Liver (tissue), 9 donors: Measurements from ENCODE around the gene MERTK. TPM values are rescaled to one million over a fixed set of nuclear protein-coding genes. Genes with fewer than 3 reads are reported as not detected.

Experiments
- DNase-seq: peaks from one replicate; pipeline ENCODE4 v3.0.0-alpha.2; 2017; ENCODE audit warnings: low spot score
- H3K27ac ChIP-seq, 2 donors: one replicate each; pipeline ENCODE4 v1.7.0; 2013; ENCODE audit warnings: inconsistent platforms in 2 of 2, low read length in 2 of 2, control low read depth in 1 of 2, low read depth in 1 of 2, mild to moderate bottlenecking in 1 of 2
- H3K27me3 ChIP-seq, 4 donors: one replicate each; pipeline versions ENCODE4 v1.6.1 to v1.7.0; 2013; ENCODE audit warnings: low read length in 3 of 4, inconsistent platforms in 1 of 4, mild to moderate bottlenecking in 1 of 4, moderate library complexity in 1 of 4; ENCODE audit not compliant: control insufficient read depth in 4 of 4, insufficient read depth in 4 of 4
- H3K36me3 ChIP-seq, 4 donors: one replicate each; pipeline versions ENCODE4 v1.6.1 to v1.7.0; 2013; ENCODE audit warnings: low read length in 3 of 4, mild to moderate bottlenecking in 3 of 4, low read depth in 1 of 4, moderate library complexity in 1 of 4; ENCODE audit not compliant: control insufficient read depth in 4 of 4, insufficient read depth in 3 of 4
- H3K4me1 ChIP-seq, 4 donors: one replicate each; pipeline versions ENCODE4 v1.6.1 to v1.7.0; 2013; ENCODE audit warnings: low read length in 3 of 4, mild to moderate bottlenecking in 3 of 4, moderate library complexity in 1 of 4; ENCODE audit not compliant: control insufficient read depth in 4 of 4, insufficient read depth in 4 of 4
- H3K4me3 ChIP-seq, 3 donors: one replicate each; pipeline versions ENCODE4 v1.6.1 to v1.7.0; 2013; ENCODE audit warnings: low read length in 3 of 3, control low read depth in 1 of 3, low read depth in 1 of 3, mild to moderate bottlenecking in 1 of 3
- H3K9ac ChIP-seq, 2 donors: one replicate each; pipeline ENCODE4 v1.7.0; 2013; ENCODE audit warnings: low read length in 2 of 2, mild to moderate bottlenecking in 2 of 2, moderate library complexity in 2 of 2, control low read depth in 1 of 2, low read depth in 1 of 2
- H3K9me3 ChIP-seq, 4 donors: one replicate each; pipeline versions ENCODE4 v1.6.1 to v1.7.0; 2013; ENCODE audit warnings: low read length in 3 of 4; ENCODE audit not compliant: control insufficient read depth in 4 of 4
- ATF3 ChIP-seq: IDR thresholded peaks from 2 replicates; pipeline ENCODE4 v1.6.1; 2016; ENCODE audit warnings: antibody characterized with exemption
- CTCF ChIP-seq: fragments of 150-350 bp; IDR thresholded peaks from 2 replicates; pipeline ENCODE4 v1.5.1; 2017; ENCODE audit warnings: improper control_type of control experiment, low read depth, low read length; ENCODE audit not compliant: missing input control
- FOXA1 ChIP-seq: IDR thresholded peaks from 2 replicates; pipeline ENCODE4 v1.6.1; 2016; ENCODE audit warnings: antibody characterized with exemption
- GABPA ChIP-seq, 2 donors: IDR thresholded peaks in 1 of 2; conservative IDR thresholded peaks in 1 of 2; 2 replicates each; pipeline ENCODE4 v1.6.1; 2016; ENCODE audit warnings: antibody characterized with exemption in 2 of 2, mild to moderate bottlenecking in 1 of 2, moderate library complexity in 1 of 2
- HNF4A ChIP-seq, 2 donors: conservative IDR thresholded peaks; 2 replicates each; pipeline ENCODE4 v1.6.1; 2016; ENCODE audit warnings: antibody characterized with exemption in 2 of 2, mild to moderate bottlenecking in 2 of 2
- HNF4G ChIP-seq: IDR thresholded peaks from 2 replicates; pipeline ENCODE4 v1.6.1; 2016; ENCODE audit warnings: antibody characterized with exemption
- JUND ChIP-seq, 2 donors: IDR thresholded peaks; 2 replicates each; pipeline ENCODE4 v1.6.1; 2016; ENCODE audit warnings: antibody characterized with exemption in 2 of 2
- RXRA ChIP-seq, 2 donors: IDR thresholded peaks; 2 replicates each; pipeline ENCODE4 v1.6.1; 2017 to 2018; ENCODE audit warnings: antibody characterized with exemption in 2 of 2, mild to moderate bottlenecking in 1 of 2
- SP1 ChIP-seq: IDR thresholded peaks from 2 replicates; pipeline ENCODE4 v1.6.1; 2018; ENCODE audit warnings: antibody characterized with exemption, mild to moderate bottlenecking
- YY1 ChIP-seq: IDR thresholded peaks from 2 replicates; pipeline ENCODE4 v1.6.1; 2016; ENCODE audit warnings: antibody characterized with exemption, mild to moderate bottlenecking
- ZBTB33 ChIP-seq: IDR thresholded peaks from 2 replicates; pipeline ENCODE4 v1.6.1; 2016; ENCODE audit warnings: antibody characterized with exemption
- WGBS: extraction: QIAGEN DNeasy Blood & Tissue Kit; methylation state at CpG from one replicate; pipeline ENCODE4 v1.1.7; 2013; 5-methylcytosine and 5-hydroxymethylcytosine counted together
- polyA plus RNA-seq, 2 donors: library from polyadenylated mRNA; stranded (reverse) in 1 of 2; unstranded in 1 of 2; fragments of 200-250 nt in 1 of 2; fragments of >200 nt in 1 of 2; fragmentation: Nextera tagmentation in 1 of 2; extraction: Ambion mirVana in 1 of 2; gene quantifications; one replicate each; pipeline versions ENCODE4 v1.2.1 to v1.2.3, GENCODE V29; 2013 to 2015
- total RNA-seq, 2 donors: library from RNA; depleted of rRNA; stranded (reverse); fragments of >200 nt; gene quantifications; one replicate each; pipeline ENCODE4 v1.2.3, GENCODE V29; 2014
- TF ChIP-seq, protein P1 (sequence below): IDR thresholded peaks from 2 replicates; pipeline ENCODE4 v1.6.1; 2016; ENCODE audit warnings: antibody characterized with exemption
- donor health status: healthy.
- donor health status: healthy.
- donor health status: healthy.
- donor health status: healthy.
- donor health status: healthy.

The MERTK gene
- total and polyA plus RNA-seq, 4 donors: 6.3 to 34.1 (median 8.2) TPM

GRCh38 chr2:112004253-112004645, 105.8 kb downstream of the MERTK start:
- no peaks in the 10 kb centered on the region for H3K27me3 ChIP-seq
- H3K9me3 ChIP-seq: no peaks in the 10 kb centered on the region
- TF ChIP-seq RXRA (IDR thresholded peaks at IDR 0.05) (peak in 1 of 2 donors; percentile 20), FOXA1 (no peak)
- WGBS: 79% methylated on average over 5 of the region's 5 CpGs
- no peak overlapping the region for H3K27ac ChIP-seq
- no peak for DNase-seq
- H3K4me1 ChIP-seq: peaks cover 0 to 2% (median 0%) of the 10 kb centered on the region in 4 donors
- no peak overlapping the region for H3K9ac ChIP-seq
- H3K4me3 ChIP-seq: no peak overlapping the region
- H3K36me3 ChIP-seq: peaks cover 4 to 33% (median 25%) of the 10 kb centered on the region in 4 donors

DNA sequence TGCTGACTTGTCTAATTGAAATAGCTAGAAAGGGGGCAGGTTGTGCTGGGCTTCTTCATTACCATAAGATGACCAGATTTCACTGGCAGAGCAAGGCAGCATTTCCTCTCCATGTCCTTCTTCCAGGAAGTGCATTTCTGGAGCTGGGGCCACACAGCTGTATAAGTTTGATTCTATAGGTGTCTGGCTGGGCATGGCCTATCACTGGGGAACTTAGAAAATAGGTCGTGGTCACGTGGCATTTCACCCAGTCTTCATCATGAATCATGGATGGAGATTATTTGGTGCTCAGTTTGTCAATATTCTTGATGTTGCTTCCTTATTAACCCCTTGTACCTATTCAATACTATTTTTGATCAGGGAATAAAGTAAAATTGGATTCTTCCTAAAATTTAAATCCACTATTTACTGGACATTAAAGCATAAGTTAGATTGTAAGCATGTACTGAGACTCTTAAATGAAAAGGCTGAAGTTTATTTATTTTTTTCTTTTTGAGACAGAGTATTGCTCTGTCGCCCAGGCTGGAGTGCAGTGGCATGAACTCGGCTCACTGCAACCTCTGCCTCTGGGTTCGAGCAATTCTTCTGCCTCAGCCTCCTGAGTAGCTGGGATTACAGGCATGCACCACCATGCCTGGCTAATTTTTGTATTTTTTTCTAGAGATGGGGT, 107.1 kb downstream of the MERTK start:
- H3K9ac ChIP-seq: no peak overlapping the region
- no peaks in the 10 kb centered on the region for H3K9me3 ChIP-seq
- DNase-seq: no peak
- no peaks in the 10 kb centered on the region for H3K27me3 ChIP-seq
- TF ChIP-seq CTCF (no peak), JUND (IDR thresholded peaks at IDR 0.05) (no peak), GABPA (IDR thresholded peaks at IDR 0.05 in 1 of 2, conservative IDR thresholded peaks at IDR 0.05 in 1 of 2) (no peak), HNF4A (conservative IDR thresholded peaks at IDR 0.05) (no peak)
- TF ChIP-seq, protein P1, sequence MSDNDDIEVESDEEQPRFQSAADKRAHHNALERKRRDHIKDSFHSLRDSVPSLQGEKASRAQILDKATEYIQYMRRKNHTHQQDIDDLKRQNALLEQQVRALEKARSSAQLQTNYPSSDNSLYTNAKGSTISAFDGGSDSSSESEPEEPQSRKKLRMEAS: no peak
- 94% methylated on average over 5 of the region's 5 CpGs for WGBS
- H3K4me1 ChIP-seq: peaks cover 0 to 2% (median 0%) of the 10 kb centered on the region in 4 donors
- H3K27ac ChIP-seq: no peak overlapping the region
- H3K36me3 ChIP-seq: peaks cover 4 to 31% (median 30%) of the 10 kb centered on the region in 4 donors
- H3K4me3 ChIP-seq: no peak overlapping the region

DNA sequence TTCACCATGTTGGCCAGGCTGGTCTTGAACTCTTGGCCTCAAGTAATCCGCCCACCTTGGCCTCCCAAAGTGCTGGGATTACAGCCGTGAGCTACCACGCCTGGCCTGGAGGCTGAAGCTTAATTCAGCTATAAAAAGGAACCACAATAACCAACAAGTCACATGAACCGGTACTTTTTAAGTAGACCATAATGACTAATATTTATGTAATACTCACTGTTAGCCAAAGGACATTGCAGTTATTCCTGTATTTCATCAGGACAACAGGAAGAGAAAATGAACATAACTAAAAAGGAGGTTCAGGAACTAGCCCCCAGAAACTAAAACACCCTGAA, 107.6 kb downstream of the MERTK start:
- WGBS: 83% methylated on average over 4 of the region's 4 CpGs
- peaks cover 0 to 2% (median 0%) of the 10 kb centered on the region in 4 donors for H3K4me1 ChIP-seq
- no peak for DNase-seq
- no peaks in the 10 kb centered on the region for H3K9me3 ChIP-seq
- H3K9ac ChIP-seq: no peak overlapping the region
- no peak overlapping the region for H3K27ac ChIP-seq
- TF ChIP-seq ZBTB33 (no peak), RXRA (IDR thresholded peaks at IDR 0.05) (no peak), HNF4A (conservative IDR thresholded peaks at IDR 0.05) (no peak), CTCF (no peak), ATF3 (no peak), GABPA (IDR thresholded peaks at IDR 0.05 in 1 of 2, conservative IDR thresholded peaks at IDR 0.05 in 1 of 2) (no peak), YY1 (no peak), FOXA1 (no peak), HNF4G (no peak), SP1 (no peak)
- TF ChIP-seq, protein P1: no peak
- peaks cover 5 to 36% (median 31%) of the 10 kb centered on the region in 4 donors for H3K36me3 ChIP-seq
- no peak overlapping the region for H3K4me3 ChIP-seq
- no peaks in the 10 kb centered on the region for H3K27me3 ChIP-seq
